HepG2 (cell line): ENCODE results near the gene VRK3. TPM values are rescaled to one million over a fixed set of nuclear protein-coding genes. Genes with fewer than 3 reads are reported as not detected.

Source experiments
- ATAC-seq: fragments of 200-7000 bp; cut with Tn5 transposase; 3 replicates; pipeline ENCODE4 v1.9.1; 2020; ENCODE audit warnings: mild to moderate bottlenecking, moderate library complexity
- BruUV-seq: library from RNA; stranded (reverse); fragments of 400-500 nt; replicated peaks from 2 replicates; lab custom pipeline; 2021; lab: Mats Ljungman, UMichigan
- CTCF ChIA-PET: fragments of 300-600 bp; formaldehyde crosslinking; extraction: SDS; loops from one replicate; lab custom pipeline; 2021; ENCODE audit warnings: low total read pairs, inconsistent platforms, low intra/inter-chr PET ratio; lab: Yijun Ruan, JAX
- POLR2A ChIA-PET: fragments of 350-600 bp; sonication (Branson Sonifier 250); formaldehyde crosslinking; loops from one replicate; lab custom pipeline; 2020; ENCODE audit warnings: antibody characterized with exemption, inconsistent platforms; lab: Yijun Ruan, JAX
- DNase-seq: peaks from one replicate; pipeline ENCODE4 v3.0.0-alpha.2; 2015; ENCODE audit warnings: low spot score
- FAIRE-seq: peaks from 3 replicates; lab custom pipeline; 2011; peaks lifted over from hg19 to GRCh38; lab: Jason Lieb, UNC
- H2AFZ ChIP-seq: one replicate; pipeline ENCODE4 v1.6.1; 2011; ENCODE audit warnings: low read length, inconsistent platforms
- H3K27ac ChIP-seq: fragments of 300-600 bp; 3 replicates; pipeline ENCODE4 v1.8.0; 2011; ENCODE audit warnings: mixed run types, mild to moderate bottlenecking, mixed read lengths, low read length, inconsistent platforms; ENCODE audit not compliant: insufficient read depth; ENCODE audit errors: extremely low read length
- H3K27me3 ChIP-seq, 2 experiments: fragments of 200-600 bp in 1 of 2; 2 replicates in 1 of 2; 3 replicates in 1 of 2; pipeline versions ENCODE4 v1.6.0 to v1.8.0; 2011; ENCODE audit warnings: low read length in 2 of 2, mild to moderate bottlenecking in 2 of 2, moderate library complexity in 2 of 2, inconsistent platforms in 1 of 2; ENCODE audit not compliant: insufficient read depth in 2 of 2, control insufficient read depth in 1 of 2
- H3K36me3 ChIP-seq, 2 experiments: fragments of 200-600 bp in 1 of 2; replicated peaks in 1 of 2; 2 replicates in 1 of 2; 3 replicates in 1 of 2; pipeline versions ENCODE4 v1.5.1 to v1.8.0; 2011; ENCODE audit warnings: low read length in 2 of 2, inconsistent platforms in 1 of 2; ENCODE audit not compliant: insufficient read depth in 2 of 2, control insufficient read depth in 1 of 2
- H3K4me1 ChIP-seq: 2 replicates; pipeline ENCODE4 v1.5.1; 2012; ENCODE audit warnings: low read length, inconsistent platforms; ENCODE audit not compliant: insufficient read depth
- H3K4me2 ChIP-seq: 2 replicates; pipeline ENCODE4 v1.6.0; 2011; ENCODE audit warnings: low read depth, low read length, inconsistent platforms
- H3K4me3 ChIP-seq, 3 experiments: fragments of 200-600 bp in 1 of 3; sonication (generic), shearing (Covaris generic) in 1 of 3; replicated peaks in 1 of 3; 2 replicates each; pipeline ENCODE4 v1.5.1; 2011 to 2016; ENCODE audit warnings: low read length in 3 of 3, inconsistent platforms in 2 of 3, low read depth in 2 of 3, mild to moderate bottlenecking in 2 of 3, control low read depth in 1 of 3, mixed read lengths in 1 of 3; ENCODE audit not compliant: insufficient read depth in 1 of 3
- H3K79me2 ChIP-seq: one replicate; pipeline ENCODE4 v1.6.1; 2011; ENCODE audit warnings: low read length, inconsistent platforms; ENCODE audit not compliant: insufficient read depth
- H3K9ac ChIP-seq: 2 replicates; pipeline ENCODE4 v1.6.0; 2011; ENCODE audit warnings: mild to moderate bottlenecking, low read depth, low read length, inconsistent platforms; ENCODE audit not compliant: insufficient read depth
- H3K9me3 ChIP-seq: 2 replicates; pipeline ENCODE4 v1.5.1; 2012; ENCODE audit warnings: mild to moderate bottlenecking, low read length
- H4K20me1 ChIP-seq: 2 replicates; pipeline ENCODE4 v1.6.0; 2011; ENCODE audit warnings: inconsistent platforms, mild to moderate bottlenecking, low read length, moderate library complexity; ENCODE audit not compliant: insufficient read depth
- HNRNPH1 ChIP-seq: fragments of 200-400 bp; formaldehyde crosslinking; optimal IDR thresholded peaks from 2 replicates; pipeline ENCODE3; 2017; ENCODE audit warnings: mild to moderate bottlenecking, low read depth, low read length
- HOXA3 ChIP-seq: sonication (generic); formaldehyde crosslinking; IDR thresholded peaks from 2 replicates; pipeline ENCODE4 v1.5.0; 2020; ENCODE audit warnings: missing genetic modification reagents
- JUND ChIP-seq: sonication (generic); formaldehyde crosslinking; IDR thresholded peaks from 2 replicates; pipeline ENCODE4 v1.8.0; 2022; ENCODE audit warnings: mild to moderate bottlenecking, missing genetic modification reagents
- SNAPC4 ChIP-seq: sonication (generic); formaldehyde crosslinking; IDR thresholded peaks from 2 replicates; pipeline ENCODE4 v1.4.0; 2020; ENCODE audit warnings: mild to moderate bottlenecking, missing genetic modification reagents
- ZNF230 ChIP-seq: sonication (generic); formaldehyde crosslinking; IDR thresholded peaks from 2 replicates; pipeline ENCODE4 v1.4.0; 2020; ENCODE audit warnings: mild to moderate bottlenecking, missing genetic modification reagents
- WGBS: methylation state at CpG from one replicate; pipeline ENCODE4 v1.1.6; 2017; ENCODE audit warnings: low lambda C conversion rate; 5-methylcytosine and 5-hydroxymethylcytosine counted together
- in situ Hi-C: cut with HindIII; loops from 2 replicates; pipeline ENCODE4 v1.10.0; 2017; ENCODE audit warnings: low pct_unique_long_range_greater_than_20kb; ENCODE audit not compliant: extremely low pct_ligation_motif_present
- intact Hi-C: fragments of 100-400 bp; cut with micrococcal nuclease; formaldehyde crosslinking; loops from one replicate; pipeline ENCODE4 v1.10.0; 2022; ENCODE audit not compliant: unreplicated experiment
- polyA plus RNA-seq, 8 experiments: library from polyadenylated mRNA; depleted of rRNA in 3 of 8; stranded (reverse) in 7 of 8; unstranded in 1 of 8; fragments of >200 nt; fragmentation: Illumina TruSeq in 4 of 8; extraction: Trizol in 4 of 8; gene quantifications; 2 replicates each; pipeline versions ENCODE4 v1.2.1 to v1.2.3, GENCODE V29; 2011 to 2016; ENCODE audit warnings: low read depth in 4 of 8, missing spikeins in 1 of 8, mixed read lengths in 1 of 8; ENCODE audit not compliant: insufficient read depth in 1 of 8
- total RNA-seq, 5 experiments: library from RNA; depleted of rRNA; stranded (reverse); fragments of >200 nt; fragmentation: Illumina TruSeq; extraction: Trizol; gene quantifications; 2 replicates each; pipeline ENCODE4 v1.2.3, GENCODE V29; 2016; ENCODE audit warnings: low read depth in 1 of 5

The VRK3 gene
- total and polyA plus RNA-seq, 2 of the 13 experiments (the other 11 are each of a cell fraction or from before 2014, with no cell fraction given), result 23.8 to 28.3 TPM

GRCh38 chr19:49954092-49954829, 70.9 kb downstream of the VRK3 start (continued):
- TF ChIP-seq SNAPC4 (CRISPR knock-in tag) (peak; percentile 66; the same call in 1 of the 2 replicates), JUND (CRISPR knock-in tag) (no peak), ZNF230 (no peak), HNRNPH1 (no peak)

- ATAC-seq, result no peak
- in situ Hi-C loops, result no loop called here
- CTCF ChIA-PET, result no interaction called here
Measured at GRCh38 chr19:49953416-49953815, 71.8 kb downstream of the VRK3 start.

More at GRCh38 chr19:49953416-49953815, 71.8 kb downstream of the VRK3 start:
- H3K79me2 ChIP-seq, result no peaks in the 10 kb centered on the region
- H3K36me3 ChIP-seq, result no peaks in the 10 kb centered on the region
- no peak overlapping the region for H3K4me2 ChIP-seq
- peaks cover 0 to 36% of the 10 kb centered on the region in 2 experiments; a peak in 3 of 5 replicates for H3K27me3 ChIP-seq
- TF ChIP-seq HOXA3 (CRISPR knock-in tag), result no peak
- H2AFZ ChIP-seq, result no peak overlapping the region
- no peaks in the 10 kb centered on the region for H4K20me1 ChIP-seq
- DNase-seq (no peak), FAIRE-seq (no peak)
- BruUV-seq, result no TSS peak
- peaks cover 64% of the 10 kb centered on the region for H3K4me1 ChIP-seq
- POLR2A ChIA-PET, result interaction anchor here (1.3 to 2.9 kb wide), 2 partner anchors 23 to 24 kb away, joined by 4 to 17 read pairs; partner anchors contain the start of genes ATF5 and NUP62
- H3K27ac ChIP-seq, result no peak overlapping the region
- intact Hi-C loops, result no loop called here
- no peak overlapping the region for H3K4me3 ChIP-seq
- WGBS, result 54% methylated on average over 7 of the region's 7 CpGs
- no peak overlapping the region for H3K9ac ChIP-seq
- H3K9me3 ChIP-seq, result no peaks in the 10 kb centered on the region
